GM21528 (cell line): Measurements from ENCODE around the gene RHOXF2.
"Not testable (repeated sequence)": the region's sequence is repeated elsewhere in the genome, so short reads cannot be mapped to it uniquely, and the experiment has no call there.

Source experiments
- ATAC-seq: cut with Tn5 transposase; IDR thresholded peaks from one replicate; pipeline ENCODE4 v1.9.1; 2021; ENCODE audit warnings: mild to moderate bottlenecking, moderate library complexity; ENCODE audit not compliant: unreplicated experiment, low FRiP score

Gene RHOXF2

DNA sequence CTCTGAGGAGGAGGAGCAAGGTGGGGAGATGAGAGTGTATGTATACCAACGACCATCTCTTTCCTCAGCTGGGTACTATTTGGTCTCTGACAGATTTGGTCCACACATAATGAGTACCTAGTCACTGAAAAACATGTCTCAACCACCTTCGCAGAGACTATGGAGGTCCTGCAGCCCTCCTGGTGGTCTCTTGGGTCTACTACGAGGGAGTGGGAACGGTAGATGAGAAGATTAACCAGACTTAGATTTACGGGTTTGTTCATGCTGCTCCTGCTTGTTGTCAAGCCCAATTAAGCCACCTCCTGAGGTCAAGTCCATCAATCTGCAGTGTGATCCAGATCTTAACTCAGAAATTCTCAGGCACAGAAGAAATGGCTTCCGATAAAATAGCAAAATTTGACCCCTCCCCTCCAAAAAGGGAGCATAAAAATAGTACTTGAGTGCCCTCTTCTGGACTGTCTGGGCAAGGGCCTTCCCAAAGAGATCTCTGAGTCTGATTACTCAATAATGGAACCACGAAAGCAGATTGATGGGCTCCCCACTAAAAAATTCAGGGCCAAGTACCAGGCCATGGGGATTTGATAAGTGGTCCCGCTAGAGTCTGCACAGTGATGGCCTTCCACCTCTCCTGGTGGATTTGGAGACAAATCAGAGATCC is 38.3 kb downstream of the RHOXF2 start:
- ATAC-seq: not testable (repeated sequence)

DNA sequence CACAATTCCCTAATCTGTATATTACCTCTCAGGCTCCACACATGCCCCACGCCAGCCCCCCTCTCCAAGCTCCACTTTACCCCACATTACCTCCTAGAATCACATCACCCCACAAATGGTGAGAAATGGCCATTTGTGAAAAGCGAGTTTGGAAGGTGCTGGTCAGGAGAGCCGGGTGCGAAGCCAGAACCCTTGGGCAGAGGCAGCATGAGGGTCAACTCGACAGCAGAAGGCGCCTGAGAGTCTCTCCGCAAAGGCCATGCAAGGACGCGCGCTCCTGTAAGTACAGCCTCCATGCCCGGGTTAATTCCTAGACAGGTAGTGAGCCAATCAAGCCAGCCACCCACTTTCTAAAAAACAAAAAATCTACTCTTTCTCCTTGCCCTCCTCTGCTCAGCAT is 42.4 kb downstream of the RHOXF2 start:
- ATAC-seq: no peak

DNA sequence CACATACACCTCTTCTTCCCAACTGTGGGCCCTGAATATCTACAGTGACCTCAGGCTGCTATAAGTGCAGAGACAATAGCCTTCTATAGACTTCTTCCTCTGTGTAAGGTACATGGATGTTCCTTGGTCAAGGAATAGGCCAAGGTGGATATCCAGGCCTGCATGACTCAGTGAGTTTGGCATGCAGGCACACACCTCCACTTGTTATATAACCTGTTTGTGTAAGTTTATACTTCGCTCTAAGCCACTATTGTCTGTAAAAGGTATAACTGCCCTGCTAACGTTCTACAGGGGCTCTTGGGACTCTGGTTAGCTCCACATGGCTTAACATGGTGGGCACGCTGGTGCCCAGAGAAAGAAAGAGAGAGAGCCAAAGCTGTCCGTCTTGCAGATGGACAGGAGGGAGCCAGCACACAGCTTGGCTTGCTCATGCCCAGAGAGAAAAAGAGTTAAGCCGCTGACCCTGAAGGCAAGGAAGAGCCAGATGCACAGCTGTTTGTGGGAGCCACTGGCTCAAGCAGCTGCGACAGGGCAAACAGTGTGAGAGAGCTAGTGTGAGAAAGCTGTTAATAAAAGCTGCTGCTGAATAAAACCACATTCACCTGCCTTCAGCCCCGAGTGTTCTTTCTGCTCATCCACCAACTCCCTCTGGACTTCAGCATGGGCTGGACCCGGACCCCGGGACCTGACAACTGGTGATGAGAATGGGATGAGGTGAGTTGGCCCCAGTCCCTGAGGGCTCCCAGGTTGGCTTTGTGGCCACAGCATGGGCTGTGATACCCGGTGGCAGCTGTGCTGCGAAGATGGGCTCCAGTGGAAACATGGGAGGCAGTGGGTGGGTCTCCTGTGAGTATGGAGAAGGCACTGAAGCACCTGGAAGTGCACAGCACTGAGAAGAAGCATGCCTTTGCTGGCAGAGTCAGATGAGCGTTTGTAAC is 47.7 kb downstream of the RHOXF2 start:
- no peak for ATAC-seq

DNA sequence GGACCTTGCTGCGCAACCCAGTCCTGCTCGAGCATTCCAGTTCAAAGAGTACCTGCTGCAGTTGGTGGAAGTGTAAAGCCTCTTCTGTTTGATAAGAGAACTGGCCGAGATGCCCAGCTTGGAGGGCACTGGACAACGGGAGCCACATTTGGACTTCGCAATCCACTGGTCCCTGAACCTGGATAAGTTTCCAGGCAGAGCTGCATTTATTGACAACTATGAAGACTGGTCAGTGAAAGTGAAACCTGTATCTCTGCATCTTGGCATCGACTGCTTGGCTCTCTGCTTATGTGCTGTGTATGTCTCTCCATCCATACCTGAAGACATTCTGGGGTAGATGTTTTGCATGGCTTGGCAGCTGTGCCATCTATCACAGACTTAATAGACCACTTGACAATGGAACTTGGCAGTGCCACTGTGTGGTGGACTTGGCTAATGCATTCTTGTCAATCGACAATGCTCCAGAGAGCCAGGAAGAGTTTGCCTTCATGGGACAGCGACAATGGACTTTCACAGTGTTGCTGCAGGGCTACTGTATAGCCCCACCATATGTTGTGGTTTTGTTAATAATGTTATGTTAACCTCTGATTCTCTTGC is 48.7 kb downstream of the RHOXF2 start:
- ATAC-seq: no peak

DNA sequence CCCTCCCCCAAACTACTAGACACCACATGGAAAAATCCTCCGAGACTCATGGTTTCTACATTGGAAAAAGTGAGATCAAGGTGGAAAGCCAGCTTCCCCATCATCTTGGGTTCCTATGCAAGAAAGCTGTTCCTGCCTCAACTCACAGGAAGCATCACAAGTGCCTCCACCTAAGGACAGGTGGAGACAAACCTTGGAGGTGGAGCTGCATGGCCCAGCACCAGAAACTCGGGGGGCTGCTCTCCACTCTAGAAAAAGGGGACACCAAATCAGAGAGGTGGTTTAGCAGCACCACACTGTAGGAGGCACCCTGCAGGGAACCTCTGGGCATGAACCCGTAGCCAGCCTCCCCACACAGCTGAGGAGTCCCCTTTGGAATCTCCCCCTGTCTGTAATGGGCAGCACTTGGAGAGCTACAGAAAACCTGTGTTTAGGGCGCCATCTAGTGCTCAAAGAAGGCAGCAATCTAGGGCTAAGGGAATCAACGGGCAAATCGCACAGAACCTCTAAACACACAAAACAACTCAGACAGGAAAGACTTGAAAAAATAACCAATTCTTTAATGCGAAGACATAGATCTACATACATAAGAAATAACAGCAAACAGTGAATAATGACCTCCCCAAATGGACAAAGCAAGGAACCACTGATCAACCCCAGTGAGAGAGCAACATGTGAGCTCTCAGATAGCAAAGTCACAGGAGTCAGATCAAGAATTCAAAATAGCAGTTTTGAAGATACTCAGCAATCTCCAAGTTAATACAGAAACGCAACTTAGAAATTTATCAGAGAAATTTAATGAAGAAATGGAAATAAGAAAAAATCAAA is 55.2 kb downstream of the RHOXF2 start:
- no peak for ATAC-seq
